ENCODE data around the gene CCDC149. TPM values are rescaled to one million over a fixed set of nuclear protein-coding genes. Genes with fewer than 3 reads are reported as not detected.

CCDC149 gene
- total and polyA plus RNA-seq, 9 of the 15 experiments (the other 6 are each of a cell fraction or from before 2014, with no cell fraction given), result 0.04 to 0.18 TPM; not detected in 7

DNA sequence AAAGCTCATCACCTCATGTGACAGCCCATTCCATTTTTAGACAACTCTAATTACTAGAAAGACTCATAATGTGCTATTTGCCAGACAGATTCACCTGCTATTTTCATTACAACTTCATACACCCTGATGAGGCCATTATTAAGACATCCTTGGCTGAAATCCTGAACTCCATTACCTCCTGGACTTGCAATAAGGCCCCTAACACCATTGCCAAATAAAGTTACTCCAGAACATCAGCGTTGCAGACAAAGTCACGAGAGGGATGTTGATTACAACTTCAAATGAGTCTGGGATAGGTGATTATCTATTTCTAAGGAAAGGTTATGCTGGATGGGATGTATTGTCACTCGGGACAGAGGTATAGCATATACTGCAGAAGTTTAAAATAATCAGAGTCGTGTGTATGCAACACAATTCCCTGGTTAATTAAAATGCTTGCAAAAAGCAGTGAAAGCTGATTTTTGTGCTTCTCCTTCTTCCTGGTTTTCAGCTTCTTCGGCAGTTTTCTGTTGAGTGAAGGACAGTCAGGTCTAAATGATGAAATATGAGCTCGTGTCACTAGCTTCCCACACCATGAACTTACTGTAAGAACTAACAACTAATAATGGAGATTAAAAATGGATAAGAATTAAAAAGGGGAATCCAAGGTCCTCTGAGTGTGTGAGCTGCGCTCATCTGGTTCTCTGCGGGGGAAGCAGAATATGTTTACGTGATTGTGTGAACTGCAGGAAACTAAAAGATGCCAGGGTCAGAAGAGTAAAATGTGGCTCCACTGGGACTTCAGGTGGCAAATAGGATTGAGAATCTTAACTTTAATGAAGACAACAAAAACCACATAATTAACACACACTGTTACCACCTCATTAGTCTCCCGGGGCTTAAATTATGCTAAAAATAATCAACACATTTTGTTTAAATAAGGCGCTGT lies 135.0 kb downstream of the CCDC149 start (continued):
- no peak for TF ChIP-seq FOSL1 (tag; conservative IDR thresholded peaks at IDR 0.05)
- TF ChIP-seq TRIM24 (IDR thresholded peaks at IDR 0.05), result no peak
- no peak for TF ChIP-seq PYGO2 (tag; IDR thresholded peaks at IDR 0.05)
- no peak for TF ChIP-seq EWSR1 (IDR thresholded peaks at IDR 0.05; ENCODE audit: borderline replicate concordance, low read depth, partially characterized antibody)
- TF ChIP-seq HNRNPL (IDR thresholded peaks at IDR 0.05; ENCODE audit: low read depth, low read length), result no peak
- TF ChIP-seq LCOR (CRISPR knock-in tag; IDR thresholded peaks at IDR 0.05), result no peak
- no peak for TF ChIP-seq GABPA (tag; conservative IDR thresholded peaks at IDR 0.05; ENCODE audit: low read depth)

DNA sequence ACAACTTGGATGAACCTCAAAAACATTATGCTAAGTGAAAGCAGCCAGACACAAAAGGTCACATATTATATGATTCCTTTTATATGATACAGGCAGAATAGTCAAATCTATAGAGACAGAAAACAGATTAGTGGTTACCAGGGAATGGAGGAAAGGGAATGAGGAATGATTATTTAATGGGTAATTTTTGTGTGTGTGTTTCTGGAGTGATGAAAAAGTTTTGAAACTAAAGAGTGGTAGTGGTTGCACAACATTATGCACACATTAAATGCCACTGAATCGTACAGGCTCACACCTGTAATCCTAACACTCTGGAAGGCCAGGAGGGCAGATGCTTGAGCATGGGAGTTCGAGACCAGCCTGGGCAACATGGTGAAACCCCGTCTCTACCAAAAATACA lies 137.1 kb downstream of the CCDC149 start:
- no peaks in the 10 kb centered on the region for H3K36me3 ChIP-seq (ENCODE audit: control insufficient read depth, insufficient read depth, low read length)
- H3K9me3 ChIP-seq (replicated peaks; ENCODE audit: control insufficient read depth, insufficient read depth, low read depth, low read length), result no peaks in the 10 kb centered on the region
- in situ Hi-C loops (cut with MboI), result no loop called here
- no peak for FAIRE-seq
- ChIA-PET CTCF (ENCODE audit: low intra/inter-chr PET ratio) (no interaction called here), POLR2A (no interaction called here)
- H3K4me3 ChIP-seq, result no peak overlapping the region
- ATAC-seq, result no peak
- no peaks in the 10 kb centered on the region for H4K20me1 ChIP-seq (replicated peaks; ENCODE audit: control insufficient read depth, insufficient read depth, low read length)
- intact Hi-C loops (cut with micrococcal nuclease), result no loop called here
- WGBS (ENCODE audit: insufficient coverage, low coverage, missing lambda C conversion rate), result 0% methylated on average over 3 of the region's 3 CpGs
- no TSS peak for BruUV-seq (replicated peaks)
- H3K27me3 ChIP-seq (ENCODE audit: control insufficient read depth in 2 of 2, insufficient read depth in 2 of 2, low read length in 2 of 2), result no peaks in the 10 kb centered on the region; a peak in 1 of 5 replicates
- H3K9me1 ChIP-seq (ENCODE audit: control insufficient read depth, insufficient read depth, low read length), result no peaks in the 10 kb centered on the region
- H3K9ac ChIP-seq (ENCODE audit: insufficient read depth in 1 of 2, low read depth in 2 of 2, low read length in 2 of 2), result no peak overlapping the region
- no peaks in the 10 kb centered on the region for H3K4me1 ChIP-seq (replicated peaks in 1 of 2; ENCODE audit: control insufficient read depth in 2 of 2, insufficient read depth in 2 of 2, low read length in 2 of 2)
- no peak overlapping the region for H2AFZ ChIP-seq (ENCODE audit: low read depth, low read length)
- H3K4me2 ChIP-seq (ENCODE audit: insufficient read depth, low read length), result no peak overlapping the region
- DNase-seq (ENCODE audit: extremely low read depth in 1 of 4, low spot score in 3 of 4), result no peak
- H3K79me2 ChIP-seq (ENCODE audit: control insufficient read depth, insufficient read depth, low read length), result no peaks in the 10 kb centered on the region
- H3K27ac ChIP-seq (ENCODE audit: extremely low read depth, low read depth, low read length), result no peak overlapping the region
- no peak for TF ChIP-seq ZNF23 (CRISPR knock-in tag; IDR thresholded peaks at IDR 0.05)
- no peak for TF ChIP-seq POLR3G (IDR thresholded peaks at IDR 0.05; ENCODE audit: extremely low read depth, insufficient read length, insufficient replicate concordance)
- no peak for TF ChIP-seq HNRNPLL (IDR thresholded peaks at IDR 0.05; ENCODE audit: low read depth, low read length, poor library complexity, severe bottlenecking)
- TF ChIP-seq, protein P1, sequence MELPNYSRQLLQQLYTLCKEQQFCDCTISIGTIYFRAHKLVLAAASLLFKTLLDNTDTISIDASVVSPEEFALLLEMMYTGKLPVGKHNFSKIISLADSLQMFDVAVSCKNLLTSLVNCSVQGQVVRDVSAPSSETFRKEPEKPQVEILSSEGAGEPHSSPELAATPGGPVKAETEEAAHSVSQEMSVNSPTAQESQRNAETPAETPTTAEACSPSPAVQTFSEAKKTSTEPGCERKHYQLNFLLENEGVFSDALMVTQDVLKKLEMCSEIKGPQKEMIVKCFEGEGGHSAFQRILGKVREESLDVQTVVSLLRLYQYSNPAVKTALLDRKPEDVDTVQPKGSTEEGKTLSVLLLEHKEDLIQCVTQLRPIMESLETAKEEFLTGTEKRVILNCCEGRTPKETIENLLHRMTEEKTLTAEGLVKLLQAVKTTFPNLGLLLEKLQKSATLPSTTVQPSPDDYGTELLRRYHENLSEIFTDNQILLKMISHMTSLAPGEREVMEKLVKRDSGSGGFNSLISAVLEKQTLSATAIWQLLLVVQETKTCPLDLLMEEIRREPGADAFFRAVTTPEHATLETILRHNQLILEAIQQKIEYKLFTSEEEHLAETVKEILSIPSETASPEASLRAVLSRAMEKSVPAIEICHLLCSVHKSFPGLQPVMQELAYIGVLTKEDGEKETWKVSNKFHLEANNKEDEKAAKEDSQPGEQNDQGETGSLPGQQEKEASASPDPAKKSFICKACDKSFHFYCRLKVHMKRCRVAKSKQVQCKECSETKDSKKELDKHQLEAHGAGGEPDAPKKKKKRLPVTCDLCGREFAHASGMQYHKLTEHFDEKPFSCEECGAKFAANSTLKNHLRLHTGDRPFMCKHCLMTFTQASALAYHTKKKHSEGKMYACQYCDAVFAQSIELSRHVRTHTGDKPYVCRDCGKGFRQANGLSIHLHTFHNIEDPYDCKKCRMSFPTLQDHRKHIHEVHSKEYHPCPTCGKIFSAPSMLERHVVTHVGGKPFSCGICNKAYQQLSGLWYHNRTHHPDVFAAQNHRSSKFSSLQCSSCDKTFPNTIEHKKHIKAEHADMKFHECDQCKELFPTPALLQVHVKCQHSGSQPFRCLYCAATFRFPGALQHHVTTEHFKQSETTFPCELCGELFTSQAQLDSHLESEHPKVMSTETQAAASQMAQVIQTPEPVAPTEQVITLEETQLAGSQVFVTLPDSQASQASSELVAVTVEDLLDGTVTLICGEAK (IDR thresholded peaks at IDR 0.05), result no peak
- TF ChIP-seq, protein P1 (CRISPR knock-in tag; IDR thresholded peaks at IDR 0.05), result no peak
